LNCaP clone FGC (cell line): ENCODE measurements around the gene TLR2.

ENCODE experiments used
- DNase-seq: peaks from one replicate; pipeline ENCODE4 v3.0.0-alpha.2; 2011; ENCODE audit warnings: low read depth
- H3K4me3 ChIP-seq: 2 replicates; pipeline ENCODE4 v1.5.1; 2011; ENCODE audit warnings: mild to moderate bottlenecking, low read depth, low read length, control low read depth
- CTCF ChIP-seq: IDR thresholded peaks from 2 replicates; pipeline ENCODE4 v1.5.1; 2012; ENCODE audit warnings: mild to moderate bottlenecking; ENCODE audit not compliant: control insufficient read depth, insufficient read depth; ENCODE audit errors: extremely low read depth

Gene TLR2

GRCh38 chr4:153647975-153648374 is 36.1 kb upstream of the TLR2 start:
- H3K4me3 ChIP-seq = no peak overlapping the region
- no peak for TF ChIP-seq CTCF
- DNase-seq = no peak

- no peak overlapping the region for H3K4me3 ChIP-seq
- peak; percentile 71 for TF ChIP-seq CTCF
- DNase-seq = peak; percentile 77
These were observed 34.5 kb upstream of the TLR2 start for GRCh38 chr4:153649572-153649991.

GRCh38 chr4:153651116-153651515 is 33.0 kb upstream of the TLR2 start:
- no peak for DNase-seq
- TF ChIP-seq CTCF = no peak
- H3K4me3 ChIP-seq = no peak overlapping the region

- DNase-seq = no peak
- H3K4me3 ChIP-seq = no peak overlapping the region
- no peak for TF ChIP-seq CTCF
These were observed 32.5 kb upstream of the TLR2 start for GRCh38 chr4:153651587-153651986.

GRCh38 chr4:153652051-153652784 is 31.9 kb upstream of the TLR2 start:
- TF ChIP-seq CTCF = no peak
- no peak overlapping the region for H3K4me3 ChIP-seq
- DNase-seq = no peak

- no peak for TF ChIP-seq CTCF
- no peak for DNase-seq
- no peak overlapping the region for H3K4me3 ChIP-seq
These were observed 29.0 kb upstream of the TLR2 start for GRCh38 chr4:153655002-153655541.

- no peak for DNase-seq
- no peak overlapping the region for H3K4me3 ChIP-seq
- TF ChIP-seq CTCF = no peak
These were observed 28.2 kb upstream of the TLR2 start for GRCh38 chr4:153655928-153656327.
